ENCODE measurements around the gene ARNT2. TPM values are rescaled to one million over a fixed set of nuclear protein-coding genes. Genes with fewer than 3 reads are reported as not detected.

Gene ARNT2
- total and polyA plus RNA-seq, 2 donors (not counting 1 experiment from before 2014, with no cell fraction given): 15.5 to 61.2 TPM

- H3K4me2 ChIP-seq (ENCODE audit: extremely low read depth, insufficient read depth, low read length): no peak overlapping the region
- no peaks in the 10 kb centered on the region for H3K9me3 ChIP-seq (ENCODE audit: control insufficient read depth, insufficient read depth, low read depth, low read length)
- no peak for DNase-seq (ENCODE audit: low read depth in 2 of 2)
- H4K20me1 ChIP-seq (ENCODE audit: control insufficient read depth, extremely low read depth, insufficient read depth, low read length): no peaks in the 10 kb centered on the region
- H2AFZ ChIP-seq (ENCODE audit: low read length): no peak overlapping the region
- H3K27me3 ChIP-seq (ENCODE audit: control insufficient read depth, insufficient read depth, low read length): no peaks in the 10 kb centered on the region
- no peak for TF ChIP-seq EZH2 (IDR thresholded peaks at IDR 0.05; ENCODE audit: low read length, missing control alignments)
- peaks cover 4% of the 10 kb centered on the region for H3K36me3 ChIP-seq (ENCODE audit: control insufficient read depth, insufficient read depth, low read length)
- no peaks in the 10 kb centered on the region for H3K79me2 ChIP-seq (ENCODE audit: control insufficient read depth, insufficient read depth, low read length)
- no peak overlapping the region for H3K27ac ChIP-seq (ENCODE audit: insufficient read depth, low read length)
- no peak overlapping the region for H3K4me3 ChIP-seq (replicated peaks in 1 of 4; ENCODE audit: control extremely low read depth in 1 of 4, insufficient read depth in 1 of 4, low read depth in 3 of 4, low read length in 4 of 4)
- H3K4me1 ChIP-seq (ENCODE audit: control insufficient read depth, extremely low read depth, insufficient read depth, low read length): peaks cover 2% of the 10 kb centered on the region
- no peak overlapping the region for H3K9ac ChIP-seq (ENCODE audit: insufficient read depth, low read length)
These were observed 192.4 kb downstream of the ARNT2 start for GRCh38 chr15:80596521-80596976.

GRCh38 chr15:80597076-80597475, 192.9 kb downstream of the ARNT2 start:
- TF ChIP-seq EZH2 (IDR thresholded peaks at IDR 0.05; ENCODE audit: low read length, missing control alignments): no peak
- TF ChIP-seq CTCF (conservative IDR thresholded peaks at IDR 0.05 in 1 of 2, IDR thresholded peaks at IDR 0.05 in 1 of 2; ENCODE audit: low read depth in 1 of 2, low read length in 2 of 2): no peak
- no peak for DNase-seq (ENCODE audit: low read depth in 2 of 2)
- Histone ChIP-seq H3K4me3 (replicated peaks in 1 of 4; ENCODE audit: control extremely low read depth in 1 of 4, insufficient read depth in 1 of 4, low read depth in 3 of 4, low read length in 4 of 4) (no peak overlapping the region), H4K20me1 (ENCODE audit: control insufficient read depth, extremely low read depth, insufficient read depth, low read length) (no peaks in the 10 kb centered on the region), H2AFZ (ENCODE audit: low read length) (no peak overlapping the region), H3K27ac (ENCODE audit: insufficient read depth, low read length) (no peak overlapping the region), H3K4me2 (ENCODE audit: extremely low read depth, insufficient read depth, low read length) (no peak overlapping the region), H3K36me3 (ENCODE audit: control insufficient read depth, insufficient read depth, low read length) (peaks cover 4% of the 10 kb centered on the region), H3K4me1 (ENCODE audit: control insufficient read depth, extremely low read depth, insufficient read depth, low read length) (peaks cover 2% of the 10 kb centered on the region), H3K9ac (ENCODE audit: insufficient read depth, low read length) (no peak overlapping the region), H3K9me3 (ENCODE audit: control insufficient read depth, insufficient read depth, low read depth, low read length) (no peaks in the 10 kb centered on the region), H3K27me3 (ENCODE audit: control insufficient read depth, insufficient read depth, low read length) (no peaks in the 10 kb centered on the region), H3K79me2 (ENCODE audit: control insufficient read depth, insufficient read depth, low read length) (no peaks in the 10 kb centered on the region)

- TF ChIP-seq EZH2 (IDR thresholded peaks at IDR 0.05; ENCODE audit: low read length, missing control alignments): no peak
- TF ChIP-seq CTCF (conservative IDR thresholded peaks at IDR 0.05 in 1 of 2, IDR thresholded peaks at IDR 0.05 in 1 of 2; ENCODE audit: low read depth in 1 of 2, low read length in 2 of 2): no peak
- no peak overlapping the region for H3K4me3 ChIP-seq (replicated peaks in 1 of 4; ENCODE audit: control extremely low read depth in 1 of 4, insufficient read depth in 1 of 4, low read depth in 3 of 4, low read length in 4 of 4)
- no peak overlapping the region for H3K27ac ChIP-seq (ENCODE audit: insufficient read depth, low read length)
- no peak overlapping the region for H3K4me2 ChIP-seq (ENCODE audit: extremely low read depth, insufficient read depth, low read length)
- no peaks in the 10 kb centered on the region for H3K9me3 ChIP-seq (ENCODE audit: control insufficient read depth, insufficient read depth, low read depth, low read length)
- peaks cover 2% of the 10 kb centered on the region for H3K4me1 ChIP-seq (ENCODE audit: control insufficient read depth, extremely low read depth, insufficient read depth, low read length)
- peak; percentile 34 to 82 for DNase-seq (ENCODE audit: low read depth in 2 of 2)
- H3K36me3 ChIP-seq (ENCODE audit: control insufficient read depth, insufficient read depth, low read length): no peaks in the 10 kb centered on the region
- no peaks in the 10 kb centered on the region for H4K20me1 ChIP-seq (ENCODE audit: control insufficient read depth, extremely low read depth, insufficient read depth, low read length)
- H3K79me2 ChIP-seq (ENCODE audit: control insufficient read depth, insufficient read depth, low read length): no peaks in the 10 kb centered on the region
- no peak overlapping the region for H2AFZ ChIP-seq (ENCODE audit: low read length)
- H3K27me3 ChIP-seq (ENCODE audit: control insufficient read depth, insufficient read depth, low read length): no peaks in the 10 kb centered on the region
- no peak overlapping the region for H3K9ac ChIP-seq (ENCODE audit: insufficient read depth, low read length)
These were observed 195.2 kb downstream of the ARNT2 start for GRCh38 chr15:80599359-80599758.
